ELR (cell line): ENCODE data around the gene VPS13A.

ENCODE experiments used
- DNase-seq: peaks from one replicate; pipeline ENCODE4 v3.0.0-alpha.2; 2015; ENCODE audit warnings: low read depth

Gene VPS13A

DNA sequence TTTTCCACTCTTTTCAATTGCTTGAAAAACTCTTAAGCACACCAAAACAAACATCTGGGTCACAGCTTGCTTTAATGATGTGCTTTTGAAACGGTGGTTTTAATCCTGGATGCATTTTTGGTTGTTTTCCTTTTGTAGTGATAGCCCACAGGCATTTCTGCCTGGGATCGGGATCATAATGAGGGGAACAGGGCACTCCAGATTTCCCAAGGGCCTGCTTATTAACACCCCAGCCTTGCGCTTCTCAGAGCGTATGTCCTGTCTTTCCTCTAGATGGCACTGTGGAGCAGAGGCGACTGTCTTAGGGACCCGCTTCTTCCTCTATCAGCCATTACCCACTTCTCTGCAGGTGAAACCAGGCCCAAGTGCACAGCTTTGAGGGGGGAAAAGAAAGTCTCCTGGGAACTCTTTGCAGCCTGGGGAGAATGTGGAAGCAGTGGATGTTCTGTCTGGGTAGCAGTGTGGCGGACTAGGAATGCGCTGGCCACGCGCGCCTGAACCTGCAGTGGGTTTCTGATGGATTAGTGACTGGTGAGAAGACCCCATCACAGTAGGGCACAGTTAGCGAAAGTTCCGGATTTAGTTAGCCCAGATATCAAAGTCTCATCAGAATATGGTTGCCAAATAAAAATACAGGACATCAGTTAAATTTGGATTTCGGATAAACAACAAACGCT lies 280.7 kb downstream of the VPS13A start:
- DNase-seq: peak; percentile 79

DNA sequence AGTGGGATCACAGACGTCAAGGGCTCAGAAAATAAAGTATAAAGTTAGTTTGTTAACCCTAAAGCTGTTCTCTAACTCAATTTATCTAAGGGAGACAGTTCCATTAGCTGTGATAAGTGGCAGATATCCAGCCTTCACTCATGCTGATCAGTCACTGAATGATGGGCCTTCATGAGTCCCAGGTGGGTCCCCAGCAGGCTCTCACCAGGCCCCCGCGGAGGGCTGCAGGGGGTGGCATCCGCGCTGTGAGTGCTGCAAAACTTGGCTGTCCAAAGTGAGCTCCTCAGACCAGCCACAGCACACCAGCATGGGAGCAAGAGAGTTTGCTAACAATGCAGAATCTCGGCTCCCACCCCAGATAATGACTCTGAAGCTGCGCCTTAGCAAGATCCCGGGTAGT lies 283.6 kb downstream of the VPS13A start:
- DNase-seq: no peak

- DNase-seq: no peak
Observed at GRCh38 chr9:77462066-77462465, 284.7 kb downstream of the VPS13A start.

GRCh38 chr9:77463151-77463550 lies 285.8 kb downstream of the VPS13A start:
- no peak for DNase-seq

GRCh38 chr9:77464661-77465060 lies 287.3 kb downstream of the VPS13A start:
- no peak for DNase-seq

DNA sequence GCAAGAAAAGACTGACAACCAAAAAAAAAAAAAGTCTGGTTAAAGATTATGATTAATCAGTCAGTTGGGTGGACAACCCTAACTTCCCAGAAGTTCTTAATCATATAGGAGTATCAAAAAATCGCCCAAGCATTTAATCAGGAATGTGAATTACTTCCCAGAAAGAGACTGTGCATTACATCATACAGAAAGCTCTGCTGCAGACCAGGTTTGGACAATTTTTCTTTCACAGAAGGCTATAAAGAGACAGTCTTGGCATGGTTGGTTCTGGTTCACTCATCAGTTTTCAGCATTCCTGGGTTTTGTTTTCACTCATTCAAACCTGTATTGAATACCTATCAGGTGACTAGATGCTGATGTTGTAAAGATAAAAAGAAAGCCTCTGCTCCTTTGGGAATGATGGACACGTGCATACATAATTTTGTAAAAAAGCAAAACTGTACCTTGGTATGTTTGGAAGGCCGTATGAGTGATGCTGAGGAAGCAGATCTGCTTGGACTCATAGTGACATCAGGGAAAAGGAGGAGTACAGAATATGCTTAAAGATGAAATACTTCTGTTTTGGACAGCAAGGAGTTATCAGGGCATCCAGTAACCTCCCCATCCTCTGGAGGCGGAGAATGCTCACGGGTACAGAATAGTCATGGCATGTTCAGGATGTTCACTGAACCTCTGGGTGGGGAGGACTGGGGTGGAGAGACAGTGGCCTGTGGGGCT lies 292.3 kb downstream of the VPS13A start:
- no peak for DNase-seq
